OCI-LY1 (cell line): Measurements from ENCODE around the gene MALT1.

Experiments used
- H2AFZ ChIP-seq: fragments of 200-600 bp; sonication (generic), shearing (Covaris generic); 2 replicates; pipeline ENCODE4 v1.6.0; 2014; ENCODE audit warnings: antibody characterized with exemption, mild to moderate bottlenecking, low read length
- H3F3A ChIP-seq: fragments of 200-600 bp; sonication (generic), shearing (Covaris generic); 2 replicates; pipeline ENCODE4 v1.6.0; 2014; ENCODE audit warnings: mild to moderate bottlenecking, antibody characterized with exemption, low read length, moderate library complexity; ENCODE audit not compliant: insufficient read depth
- H3K27ac ChIP-seq: fragments of 200-600 bp; sonication (generic); 2 replicates; pipeline ENCODE4 v1.5.1; 2014; ENCODE audit warnings: low read length, mixed run types, mild to moderate bottlenecking, low read depth; ENCODE audit not compliant: poor library complexity, severe bottlenecking
- H3K27me3 ChIP-seq: fragments of 200-600 bp; sonication (generic); 2 replicates; pipeline ENCODE4 v1.6.0; 2014; ENCODE audit warnings: antibody characterized with exemption, mild to moderate bottlenecking, low read length, moderate library complexity; ENCODE audit not compliant: insufficient read depth
- H3K36me3 ChIP-seq: fragments of 200-600 bp; sonication (generic); 2 replicates; pipeline ENCODE4 v1.6.1; 2014; ENCODE audit warnings: mild to moderate bottlenecking, antibody characterized with exemption, low read length, moderate library complexity, mixed read lengths; ENCODE audit not compliant: insufficient read depth
- H3K4me1 ChIP-seq: fragments of 200-600 bp; sonication (generic); 2 replicates; pipeline ENCODE4 v1.5.1; 2014; ENCODE audit warnings: mild to moderate bottlenecking, low read length, moderate library complexity; ENCODE audit not compliant: insufficient read depth, severe bottlenecking
- H3K4me2 ChIP-seq: fragments of 200-600 bp; sonication (generic), shearing (Covaris generic); 2 replicates; pipeline ENCODE4 v1.6.1; 2014; ENCODE audit warnings: low read length
- H3K4me3 ChIP-seq: fragments of 200-600 bp; sonication (generic); 2 replicates; pipeline ENCODE4 v1.5.1; 2014; ENCODE audit warnings: low read length, low read depth, mild to moderate bottlenecking, mixed read lengths; ENCODE audit not compliant: poor library complexity, severe bottlenecking
- H3K79me2 ChIP-seq: fragments of 200-600 bp; shearing (Covaris generic); 2 replicates; pipeline ENCODE4 v1.6.1; 2016; ENCODE audit warnings: mixed run types, low read length, mixed read lengths; ENCODE audit not compliant: insufficient read depth
- H3K9ac ChIP-seq: fragments of 200-600 bp; sonication (generic), shearing (Covaris generic); 2 replicates; pipeline ENCODE4 v1.6.1; 2014; ENCODE audit warnings: mild to moderate bottlenecking, low read length, mixed read lengths
- H3K9me2 ChIP-seq: fragments of 200-600 bp; sonication (generic), shearing (Covaris generic); 2 replicates; pipeline ENCODE4 v1.6.1; 2014; ENCODE audit warnings: low read depth, mild to moderate bottlenecking, low read length, mixed read lengths
- H3K9me3 ChIP-seq: fragments of 200-600 bp; shearing (Covaris generic); 2 replicates; pipeline ENCODE4 v1.6.1; 2014; ENCODE audit warnings: low read length, mixed read lengths
- H4K20me1 ChIP-seq: fragments of 200-600 bp; sonication (generic), shearing (Covaris generic); 2 replicates; pipeline ENCODE4 v1.6.0; 2016; ENCODE audit warnings: mild to moderate bottlenecking, low read length; ENCODE audit not compliant: insufficient read depth
- CTCF ChIP-seq: fragments of 200-600 bp; sonication (generic), shearing (Covaris generic); IDR thresholded peaks from 2 replicates; pipeline ENCODE4 v1.5.1; 2017; ENCODE audit warnings: mild to moderate bottlenecking, antibody characterized with exemption, low read length, moderate library complexity, mixed read lengths
- EZH2 ChIP-seq: fragments of 200-600 bp; sonication (generic), shearing (Covaris generic); IDR thresholded peaks from 2 replicates; pipeline ENCODE4 v1.8.0; 2017; ENCODE audit warnings: borderline replicate concordance, mixed run types, mild to moderate bottlenecking, antibody characterized with exemption, low read length, moderate library complexity, mixed read lengths

Gene MALT1

GRCh38 chr18:58694221-58694620, 23.0 kb downstream of the MALT1 start:
- Histone ChIP-seq H4K20me1 (no peaks in the 10 kb centered on the region), H3K9me3 (no peaks in the 10 kb centered on the region), H3K9me2 (no peaks in the 10 kb centered on the region), H3K4me1 (no peaks in the 10 kb centered on the region), H2AFZ (no peak overlapping the region), H3F3A (no peaks in the 10 kb centered on the region), H3K36me3 (peaks cover 13% of the 10 kb centered on the region; the same call in 1 of the 2 replicates), H3K9ac (no peak overlapping the region), H3K27me3 (no peaks in the 10 kb centered on the region), H3K27ac (no peak overlapping the region), H3K4me2 (no peak overlapping the region), H3K79me2 (no peaks in the 10 kb centered on the region), H3K4me3 (no peak overlapping the region)
- TF ChIP-seq CTCF (no peak), EZH2 (no peak)

- no peak overlapping the region for H3K9ac ChIP-seq
- TF ChIP-seq EZH2 (no peak), CTCF (no peak)
- H4K20me1 ChIP-seq = no peaks in the 10 kb centered on the region
- H3F3A ChIP-seq = no peaks in the 10 kb centered on the region
- no peaks in the 10 kb centered on the region for H3K79me2 ChIP-seq
- H3K4me1 ChIP-seq = no peaks in the 10 kb centered on the region
- no peak overlapping the region for H3K4me3 ChIP-seq
- no peaks in the 10 kb centered on the region for H3K9me3 ChIP-seq
- no peaks in the 10 kb centered on the region for H3K9me2 ChIP-seq
- H3K27me3 ChIP-seq = no peaks in the 10 kb centered on the region
- no peak overlapping the region for H3K27ac ChIP-seq
- H3K4me2 ChIP-seq = no peak overlapping the region
- H3K36me3 ChIP-seq = peaks cover 13% of the 10 kb centered on the region; the same call in 1 of the 2 replicates
- no peak overlapping the region for H2AFZ ChIP-seq
Measured at GRCh38 chr18:58694720-58695468, 23.6 kb downstream of the MALT1 start.

GRCh38 chr18:58695772-58696171, 24.5 kb downstream of the MALT1 start:
- TF ChIP-seq EZH2 = no peak
- TF ChIP-seq CTCF = no peak
- Histone ChIP-seq H3K36me3 (peaks cover 13% of the 10 kb centered on the region; the same call in 1 of the 2 replicates), H3K27me3 (no peaks in the 10 kb centered on the region), H3K9me3 (no peaks in the 10 kb centered on the region), H4K20me1 (no peaks in the 10 kb centered on the region), H3K79me2 (no peaks in the 10 kb centered on the region), H2AFZ (no peak overlapping the region), H3K27ac (no peak overlapping the region), H3K4me3 (no peak overlapping the region), H3K9me2 (no peaks in the 10 kb centered on the region), H3K4me2 (no peak overlapping the region), H3K4me1 (no peaks in the 10 kb centered on the region), H3F3A (no peaks in the 10 kb centered on the region), H3K9ac (no peak overlapping the region)
